SH-SY5Y (cell line): ENCODE data around the gene MCTP2.

Experiments used
- GATA2 ChIP-seq: IDR thresholded peaks from 2 replicates; pipeline ENCODE4 v1.6.1; 2011; ENCODE audit warnings: mild to moderate bottlenecking, low read depth, low read length
- GATA3 ChIP-seq: IDR thresholded peaks from 2 replicates; pipeline ENCODE4 v1.6.1; 2011; ENCODE audit warnings: low read depth, mild to moderate bottlenecking, low read length, moderate library complexity

GRCh38 chr15:94398001-94398400, 166.6 kb downstream of the MCTP2 start:
- TF ChIP-seq GATA2 (no peak), GATA3 (no peak)
